ENCODE results near the gene CACNA1E.
"Not testable (repeated sequence)": the region's sequence is repeated elsewhere in the genome, so short reads cannot be mapped to it uniquely, and the experiment has no call there.

CACNA1E gene

DNA sequence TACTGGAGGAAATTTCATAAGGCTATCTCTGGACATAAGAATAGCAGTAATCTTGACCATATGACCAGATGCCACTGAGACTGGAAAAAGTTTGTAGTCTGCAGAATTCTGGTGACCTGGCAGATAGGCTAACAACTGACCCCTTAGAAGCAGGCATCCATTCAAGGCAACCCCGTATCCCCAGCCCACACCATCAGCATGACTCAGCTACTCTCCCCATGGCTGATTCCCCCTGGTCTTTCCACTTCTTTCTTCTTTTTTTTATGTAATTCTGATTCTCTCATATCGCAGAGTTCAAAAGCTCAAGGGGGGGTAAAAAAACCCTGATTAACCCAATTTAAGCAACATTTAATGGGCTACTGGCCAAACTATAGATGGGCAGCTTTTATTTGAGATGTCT is 335.1 kb downstream of the CACNA1E start:
- Histone ChIP-seq H3K27me3 (ENCODE audit: control insufficient read depth, insufficient read depth, low read length) (no peaks in the 10 kb centered on the region), H3K36me3 (ENCODE audit: control insufficient read depth, insufficient read depth, low read length) (no peaks in the 10 kb centered on the region), H3K9ac (no peak overlapping the region), H3K4me2 (ENCODE audit: low read length) (no peak overlapping the region), H3K4me1 (no peaks in the 10 kb centered on the region), H2AFZ (no peak overlapping the region), H3K27ac (no peak overlapping the region), H3K9me3 (ENCODE audit: control insufficient read depth, low read length) (no peaks in the 10 kb centered on the region), H3K4me3 (ENCODE audit: low read depth, low read length) (no peak overlapping the region), H3K79me2 (no peaks in the 10 kb centered on the region)
- no peak for TF ChIP-seq CTCF (IDR thresholded peaks at IDR 0.05)

GRCh38 chr1:181818943-181819342 is 335.6 kb downstream of the CACNA1E start:
- H3K27ac ChIP-seq = no peak overlapping the region
- H3K4me2 ChIP-seq (ENCODE audit: low read length) = no peak overlapping the region
- H3K27me3 ChIP-seq (ENCODE audit: control insufficient read depth, insufficient read depth, low read length) = no peaks in the 10 kb centered on the region
- no peaks in the 10 kb centered on the region for H3K79me2 ChIP-seq
- H3K4me1 ChIP-seq = no peaks in the 10 kb centered on the region
- no peak overlapping the region for H3K4me3 ChIP-seq (ENCODE audit: low read depth, low read length)
- no peak for TF ChIP-seq CTCF (IDR thresholded peaks at IDR 0.05)
- H3K9ac ChIP-seq = no peak overlapping the region
- no peaks in the 10 kb centered on the region for H3K9me3 ChIP-seq (ENCODE audit: control insufficient read depth, low read length)
- no peak overlapping the region for H2AFZ ChIP-seq
- no peaks in the 10 kb centered on the region for H3K36me3 ChIP-seq (ENCODE audit: control insufficient read depth, insufficient read depth, low read length)

DNA sequence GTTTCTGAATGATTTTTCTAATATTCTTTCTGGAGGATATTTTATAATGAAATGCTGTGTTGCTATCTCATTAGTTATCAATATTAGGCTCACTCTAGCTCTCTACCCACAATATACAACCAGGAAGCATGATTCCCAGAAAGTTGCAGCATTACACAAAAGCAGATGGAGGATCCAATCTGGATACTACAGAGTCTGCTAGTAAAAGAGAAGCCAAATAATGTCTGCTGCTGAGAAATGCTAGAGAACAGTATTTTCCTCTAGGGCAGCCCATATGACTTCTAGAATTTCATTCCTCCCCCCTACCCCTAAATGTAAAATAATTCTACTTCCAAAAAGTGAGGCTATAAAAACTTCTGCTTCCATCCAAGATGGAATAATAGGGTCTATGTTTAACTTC is 338.4 kb downstream of the CACNA1E start:
- Histone ChIP-seq H3K36me3 (ENCODE audit: control insufficient read depth, insufficient read depth, low read length) (no peaks in the 10 kb centered on the region), H3K4me2 (ENCODE audit: low read length) (no peak overlapping the region), H3K4me1 (no peaks in the 10 kb centered on the region), H3K9me3 (ENCODE audit: control insufficient read depth, low read length) (no peaks in the 10 kb centered on the region), H3K79me2 (no peaks in the 10 kb centered on the region), H3K27ac (no peak overlapping the region), H3K9ac (no peak overlapping the region), H3K4me3 (ENCODE audit: low read depth, low read length) (no peak overlapping the region), H3K27me3 (ENCODE audit: control insufficient read depth, insufficient read depth, low read length) (no peaks in the 10 kb centered on the region), H2AFZ (no peak overlapping the region)
- no peak for TF ChIP-seq CTCF (IDR thresholded peaks at IDR 0.05)

GRCh38 chr1:181832173-181832880 is 349.0 kb downstream of the CACNA1E start:
- H3K27ac ChIP-seq; H3K27me3 ChIP-seq (ENCODE audit: control insufficient read depth, insufficient read depth, low read length); H3K9ac ChIP-seq; H3K9me3 ChIP-seq (ENCODE audit: control insufficient read depth, low read length); H2AFZ ChIP-seq; H3K4me2 ChIP-seq (ENCODE audit: low read length); H3K4me3 ChIP-seq (ENCODE audit: low read depth, low read length); H3K4me1 ChIP-seq; H3K36me3 ChIP-seq (ENCODE audit: control insufficient read depth, insufficient read depth, low read length); H3K79me2 ChIP-seq: not testable (repeated sequence)

- Histone ChIP-seq H3K9ac (no peak overlapping the region), H3K79me2 (no peaks in the 10 kb centered on the region), H3K4me3 (ENCODE audit: low read depth, low read length) (no peak overlapping the region), H3K27ac (no peak overlapping the region), H3K4me2 (ENCODE audit: low read length) (no peak overlapping the region), H3K9me3 (ENCODE audit: control insufficient read depth, low read length) (no peaks in the 10 kb centered on the region), H3K36me3 (ENCODE audit: control insufficient read depth, insufficient read depth, low read length) (no peaks in the 10 kb centered on the region), H2AFZ (no peak overlapping the region), H3K4me1 (no peaks in the 10 kb centered on the region), H3K27me3 (ENCODE audit: control insufficient read depth, insufficient read depth, low read length) (no peaks in the 10 kb centered on the region)
- TF ChIP-seq CTCF (IDR thresholded peaks at IDR 0.05) = no peak
Observed at GRCh38 chr1:181846001-181846645, 362.8 kb downstream of the CACNA1E start.
